GM12873 (cell line): Measurements from ENCODE around the gene ANKDD1A.

ENCODE experiments used
- TF ChIP-seq, protein P1 (sequence below): IDR thresholded peaks from 2 replicates; pipeline ENCODE4 v1.5.1; 2012; ENCODE audit warnings: low read depth, mild to moderate bottlenecking, moderate library complexity, low read length, control low read depth; ENCODE audit not compliant: insufficient read depth; ENCODE audit errors: missing control alignments

Gene ANKDD1A

DNA sequence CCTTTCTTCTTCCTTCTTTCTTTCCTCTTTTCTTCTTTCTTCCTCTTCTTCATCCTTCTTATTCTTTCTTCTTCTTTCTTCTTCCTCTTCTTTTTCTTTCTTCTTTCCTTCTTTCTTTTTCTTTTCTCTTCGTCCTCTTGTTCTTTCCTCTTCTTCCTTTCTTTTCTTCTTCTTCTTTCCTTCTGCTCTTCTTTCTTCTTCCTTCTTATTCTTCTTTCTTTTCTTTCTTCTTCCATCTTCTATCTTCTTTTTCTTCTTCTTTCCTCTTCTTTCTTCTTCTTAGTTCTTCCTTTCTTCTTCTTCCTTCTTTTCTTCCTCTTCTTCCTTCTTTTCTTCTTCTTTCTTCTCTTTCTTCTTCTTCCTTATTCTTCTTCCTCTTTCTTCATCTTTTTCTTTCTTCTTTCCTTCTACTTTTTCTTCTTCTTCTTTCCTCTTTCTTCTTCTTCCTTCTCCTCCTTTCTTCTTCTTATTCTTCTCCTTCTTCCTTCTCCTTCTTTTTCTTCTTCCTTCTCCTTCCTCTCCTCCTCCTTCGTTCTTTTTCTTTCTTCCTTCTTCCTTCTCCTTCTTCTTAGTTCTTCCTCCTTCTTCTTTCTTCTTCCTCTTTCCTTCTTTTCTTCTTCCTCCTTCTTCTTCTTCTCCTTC lies 40.2 kb downstream of the ANKDD1A start:
- TF ChIP-seq, protein P1, sequence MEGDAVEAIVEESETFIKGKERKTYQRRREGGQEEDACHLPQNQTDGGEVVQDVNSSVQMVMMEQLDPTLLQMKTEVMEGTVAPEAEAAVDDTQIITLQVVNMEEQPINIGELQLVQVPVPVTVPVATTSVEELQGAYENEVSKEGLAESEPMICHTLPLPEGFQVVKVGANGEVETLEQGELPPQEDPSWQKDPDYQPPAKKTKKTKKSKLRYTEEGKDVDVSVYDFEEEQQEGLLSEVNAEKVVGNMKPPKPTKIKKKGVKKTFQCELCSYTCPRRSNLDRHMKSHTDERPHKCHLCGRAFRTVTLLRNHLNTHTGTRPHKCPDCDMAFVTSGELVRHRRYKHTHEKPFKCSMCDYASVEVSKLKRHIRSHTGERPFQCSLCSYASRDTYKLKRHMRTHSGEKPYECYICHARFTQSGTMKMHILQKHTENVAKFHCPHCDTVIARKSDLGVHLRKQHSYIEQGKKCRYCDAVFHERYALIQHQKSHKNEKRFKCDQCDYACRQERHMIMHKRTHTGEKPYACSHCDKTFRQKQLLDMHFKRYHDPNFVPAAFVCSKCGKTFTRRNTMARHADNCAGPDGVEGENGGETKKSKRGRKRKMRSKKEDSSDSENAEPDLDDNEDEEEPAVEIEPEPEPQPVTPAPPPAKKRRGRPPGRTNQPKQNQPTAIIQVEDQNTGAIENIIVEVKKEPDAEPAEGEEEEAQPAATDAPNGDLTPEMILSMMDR, result no peak

DNA sequence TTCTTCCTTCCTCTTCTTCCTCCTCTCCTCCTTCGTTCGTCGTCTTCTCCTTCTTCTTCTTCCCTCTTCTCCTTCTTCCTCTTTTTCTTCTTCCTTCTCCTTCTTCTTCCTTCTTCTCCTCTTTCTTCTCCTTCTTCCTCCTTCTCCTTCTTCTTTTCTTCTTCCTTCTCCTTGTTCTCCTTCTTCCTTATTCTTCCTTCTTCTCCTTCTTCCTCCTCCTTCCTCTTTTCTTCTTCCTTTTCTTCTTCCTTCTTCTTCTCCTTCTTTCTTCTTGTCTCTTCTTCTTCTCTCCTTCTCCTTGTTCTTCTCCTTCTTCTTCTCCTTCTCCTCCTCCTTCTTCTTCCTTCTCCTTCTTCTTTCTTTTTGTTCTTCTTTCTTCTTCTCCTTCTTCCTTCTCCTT lies 42.7 kb downstream of the ANKDD1A start:
- TF ChIP-seq, protein P1, result no peak

DNA sequence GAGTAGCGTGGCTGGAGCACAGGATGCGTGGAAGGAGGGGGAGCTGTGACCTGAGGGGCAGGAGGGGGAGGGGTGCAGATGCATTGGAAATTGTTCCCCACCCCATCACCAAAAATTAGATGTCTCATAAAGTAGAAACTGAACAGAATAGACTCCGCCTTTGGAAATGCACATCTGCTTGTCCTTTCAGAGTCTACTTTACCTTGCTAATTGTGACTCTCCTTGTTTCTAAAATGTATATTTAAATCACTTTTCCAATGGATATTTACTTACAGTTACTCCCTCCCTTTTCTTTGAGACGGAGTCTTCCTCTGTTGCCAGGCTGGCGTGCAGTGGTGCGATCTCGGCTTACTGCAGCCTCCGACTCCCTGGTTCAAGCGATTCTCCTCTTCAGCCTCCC lies 47.4 kb downstream of the ANKDD1A start:
- TF ChIP-seq, protein P1, result no peak

DNA sequence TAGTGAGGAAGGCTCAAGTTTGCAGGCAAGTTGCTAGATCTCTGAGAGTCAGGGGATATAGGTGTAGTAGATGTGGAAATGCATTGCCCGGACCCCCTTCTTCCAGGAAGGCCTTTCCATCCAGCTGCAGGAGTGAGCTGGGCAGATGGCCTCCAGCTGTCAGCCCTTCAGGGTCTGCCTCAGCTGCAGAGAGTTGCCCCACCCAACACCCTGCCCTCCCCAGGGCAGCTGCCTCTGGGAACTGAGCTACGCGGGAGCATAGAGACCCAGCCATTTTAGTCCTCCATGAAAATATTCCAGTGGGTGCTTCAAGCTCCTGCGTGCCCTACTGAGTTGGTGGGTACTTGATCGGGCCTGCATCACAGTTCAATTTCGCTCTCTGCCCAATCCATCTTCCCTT lies 48.5 kb downstream of the ANKDD1A start:
- TF ChIP-seq, protein P1, result no peak

DNA sequence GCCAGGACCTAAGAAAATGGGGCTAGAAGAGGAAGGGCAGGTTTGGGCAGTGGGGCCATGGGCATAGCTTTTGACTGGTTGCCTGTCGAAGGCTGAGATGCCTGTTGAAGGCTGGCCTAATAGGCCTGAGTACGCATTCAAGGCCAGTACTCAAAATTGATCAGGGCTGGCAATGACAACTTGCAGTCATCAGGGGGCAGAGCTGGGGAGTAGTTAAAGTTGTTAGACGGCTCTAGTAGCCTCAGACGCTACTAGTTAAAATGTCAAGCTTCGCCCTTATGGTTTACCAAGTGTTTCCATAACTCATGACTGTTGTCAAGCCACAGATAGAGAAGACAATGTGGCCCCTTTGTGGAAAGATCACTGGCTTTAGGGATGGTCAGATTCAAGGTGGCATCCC lies 49.3 kb downstream of the ANKDD1A start:
- TF ChIP-seq, protein P1, result peak; percentile 14

DNA sequence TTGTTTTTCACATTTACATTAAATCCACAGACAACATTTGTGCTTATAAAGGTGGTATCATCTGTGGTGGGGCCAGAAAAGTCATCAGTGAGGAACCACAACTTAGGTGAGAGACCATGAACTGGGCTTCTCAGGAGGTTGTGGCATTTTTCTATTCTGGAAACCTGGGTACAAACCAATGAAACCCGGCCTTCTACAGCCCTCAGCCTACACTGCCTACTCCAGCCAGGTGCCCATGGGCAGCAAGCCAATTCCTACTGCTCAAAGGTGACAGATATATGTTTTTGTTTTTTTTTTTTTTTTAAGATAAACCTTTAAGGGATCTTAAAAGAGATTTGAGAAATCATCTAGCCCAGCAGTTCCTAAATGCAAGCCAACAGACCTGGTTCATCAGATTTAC lies 57.7 kb downstream of the ANKDD1A start:
- TF ChIP-seq, protein P1, result no peak

DNA sequence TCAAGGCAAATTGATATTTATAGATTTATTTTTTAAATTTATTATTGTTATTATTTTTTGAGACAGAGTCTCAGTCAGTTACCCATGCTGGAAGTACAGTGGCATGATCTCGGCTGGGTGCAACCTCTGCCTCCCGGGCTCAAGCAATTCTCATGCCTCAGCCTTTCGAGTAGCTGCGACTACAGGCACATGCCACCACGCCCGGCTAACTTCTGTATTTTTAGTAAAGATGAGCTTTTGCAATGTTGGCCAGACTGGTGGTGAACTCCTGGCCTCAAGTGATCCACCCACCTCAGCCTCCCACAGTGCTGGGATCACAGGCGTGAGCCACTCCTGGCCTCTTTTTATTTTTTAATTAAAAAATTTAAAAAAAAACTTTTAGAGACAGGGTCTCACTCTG lies 59.0 kb downstream of the ANKDD1A start:
- TF ChIP-seq, protein P1, result no peak
